SK-N-SH (cell line): Measurements from ENCODE around the gene HTR1E. TPM values are rescaled to one million over a fixed set of nuclear protein-coding genes. Genes with fewer than 3 reads are reported as not detected.

Experiments
- CTCF ChIA-PET: fragments of 300-600, 350-600 bp; formaldehyde crosslinking; extraction: SDS; loops from one replicate; lab custom pipeline; 2021; lab: Yijun Ruan, JAX
- POLR2A ChIA-PET: fragments of 350-600 bp; sonication (Branson Sonifier 250); formaldehyde crosslinking; extraction: SDS; loops from one replicate; lab custom pipeline; 2020; ENCODE audit warnings: antibody characterized with exemption, inconsistent platforms; lab: Yijun Ruan, JAX
- DNase-seq: peaks from one replicate; pipeline ENCODE4 v3.0.0; 2012
- H2AFZ ChIP-seq: fragments of 200-600 bp; sonication (generic); 2 replicates; pipeline ENCODE4 v1.8.1; 2016; ENCODE audit warnings: antibody characterized with exemption, mild to moderate bottlenecking, low read depth
- H3F3A ChIP-seq: fragments of 200-600 bp; sonication (generic); replicated peaks from 2 replicates; pipeline ENCODE3; 2016; ENCODE audit warnings: antibody characterized with exemption, mild to moderate bottlenecking; ENCODE audit not compliant: insufficient read depth
- H3K27ac ChIP-seq, 2 experiments: fragments of 200-500 bp in 1 of 2; fragments of 200-600 bp in 1 of 2; sonication (Bioruptor generic) in 1 of 2; sonication (generic), shearing (Covaris generic) in 1 of 2; 2 replicates each; pipeline versions ENCODE4 v1.5.1 to v1.6.1; 2014 to 2016; ENCODE audit warnings: low read depth in 2 of 2, inconsistent platforms in 1 of 2, low read length in 1 of 2, mild to moderate bottlenecking in 1 of 2, mixed read lengths in 1 of 2
- H3K27me3 ChIP-seq: fragments of 200-600 bp; sonication (generic), shearing (Covaris generic); 2 replicates; pipeline ENCODE4 v1.6.1; 2016; ENCODE audit warnings: mixed run types; ENCODE audit not compliant: insufficient read depth
- H3K36me3 ChIP-seq, 2 experiments: fragments of 200-500 bp in 1 of 2; fragments of 200-600 bp in 1 of 2; sonication (Bioruptor generic) in 1 of 2; sonication (generic) in 1 of 2; replicated peaks in 1 of 2; 2 replicates each; pipeline versions ENCODE3 to v1.5.1; 2014 to 2016; ENCODE audit warnings: low read length in 1 of 2, mild to moderate bottlenecking in 1 of 2; ENCODE audit not compliant: insufficient read depth in 2 of 2, control insufficient read depth in 1 of 2
- H3K4me1 ChIP-seq, 2 experiments: fragments of 200-500 bp in 1 of 2; fragments of 200-600 bp in 1 of 2; sonication (Bioruptor generic) in 1 of 2; sonication (generic), shearing (Covaris generic) in 1 of 2; 2 replicates each; pipeline versions ENCODE4 v1.5.1 to v1.6.1; 2014 to 2016; ENCODE audit warnings: low read depth in 1 of 2, low read length in 1 of 2, mixed run types in 1 of 2; ENCODE audit not compliant: insufficient read depth in 2 of 2, control insufficient read depth in 1 of 2
- H3K4me2 ChIP-seq: fragments of 200-600 bp; sonication (generic), shearing (Covaris generic); 2 replicates; pipeline ENCODE4 v1.6.1; 2017; ENCODE audit warnings: mixed run types
- H3K4me3 ChIP-seq, 2 experiments: fragments of 200-500 bp in 1 of 2; fragments of 200-600 bp in 1 of 2; sonication (Bioruptor generic) in 1 of 2; sonication (generic), shearing (Covaris generic) in 1 of 2; 2 replicates each; pipeline versions ENCODE4 v1.5.1 to v1.8.1; 2014 to 2016; ENCODE audit warnings: low read depth in 2 of 2, inconsistent platforms in 1 of 2, low read length in 1 of 2, mild to moderate bottlenecking in 1 of 2, mixed read lengths in 1 of 2, moderate library complexity in 1 of 2
- H3K79me2 ChIP-seq: fragments of 200-600 bp; sonication (generic); 2 replicates; pipeline ENCODE4 v1.8.1; 2017; ENCODE audit warnings: mild to moderate bottlenecking; ENCODE audit not compliant: insufficient read depth
- H3K9ac ChIP-seq: fragments of 200-600 bp; sonication (generic); 2 replicates; pipeline ENCODE4 v1.6.1; 2017; ENCODE audit warnings: mixed run types
- H3K9me2 ChIP-seq: fragments of 200-600 bp; sonication (generic); 2 replicates; pipeline ENCODE4 v1.6.1; 2017; ENCODE audit warnings: mixed run types
- H3K9me3 ChIP-seq: fragments of 200-600 bp; sonication (generic); 2 replicates; pipeline ENCODE4 v1.6.1; 2017; ENCODE audit warnings: mixed run types, mild to moderate bottlenecking, moderate library complexity
- H4K20me1 ChIP-seq: fragments of 200-600 bp; sonication (generic); 2 replicates; pipeline ENCODE4 v1.6.1; 2017; ENCODE audit warnings: mild to moderate bottlenecking, mixed run types; ENCODE audit not compliant: insufficient read depth
- CHD2 ChIP-seq: fragments of 150-350 bp; IDR thresholded peaks from 2 replicates; pipeline ENCODE4 v1.6.1; 2018; ENCODE audit warnings: low read length; ENCODE audit not compliant: partially characterized antibody
- FOXM1 ChIP-seq: IDR thresholded peaks from 2 replicates; pipeline ENCODE4 v1.4.0; 2012; ENCODE audit warnings: low read depth, mild to moderate bottlenecking
- GABPA ChIP-seq: IDR thresholded peaks from 2 replicates; pipeline ENCODE4 v1.4.0; 2012; ENCODE audit warnings: low read depth, mild to moderate bottlenecking
- IRF3 ChIP-seq: fragments of 150-350 bp; IDR thresholded peaks from 2 replicates; pipeline ENCODE4 v1.6.1; 2016; ENCODE audit warnings: mild to moderate bottlenecking, low read depth, low read length
- MAX ChIP-seq: IDR thresholded peaks from 2 replicates; pipeline ENCODE4 v1.4.0; 2012; ENCODE audit warnings: low read depth
- PBX3 ChIP-seq: IDR thresholded peaks from 2 replicates; pipeline ENCODE4; 2012
- POLR2AphosphoS5 ChIP-seq: IDR thresholded peaks from 2 replicates; pipeline ENCODE4 v1.6.1; 2012; ENCODE audit warnings: low read depth, low read length
- RFX5 ChIP-seq: IDR thresholded peaks from 2 replicates; pipeline ENCODE4 v1.6.1; 2012; ENCODE audit warnings: mild to moderate bottlenecking, improper control_type of control experiment, low read length
- SIN3A ChIP-seq: IDR thresholded peaks from 2 replicates; pipeline ENCODE4 v1.6.1; 2012; ENCODE audit warnings: low read depth, mild to moderate bottlenecking, low read length, moderate library complexity, borderline replicate concordance
- TCF12 ChIP-seq: IDR thresholded peaks from 2 replicates; pipeline ENCODE4 v1.4.0; 2012
- TEAD4 ChIP-seq: IDR thresholded peaks from 2 replicates; pipeline ENCODE4 v1.4.0; 2012; ENCODE audit warnings: mild to moderate bottlenecking, borderline replicate concordance; ENCODE audit not compliant: insufficient read depth
- USF2 ChIP-seq: fragments of 150-350 bp; IDR thresholded peaks from 2 replicates; pipeline ENCODE4 v1.6.1; 2017; ENCODE audit warnings: antibody characterized with exemption, low read length, low read depth, borderline replicate concordance
- ZBTB33 ChIP-seq: IDR thresholded peaks from 2 replicates; pipeline ENCODE4 v1.4.0; 2012; ENCODE audit warnings: low read depth, borderline replicate concordance
- WGBS: methylation state at CpG from one replicate; pipeline ENCODE4 v1.1.6; 2017; ENCODE audit warnings: low lambda C conversion rate; 5-methylcytosine and 5-hydroxymethylcytosine counted together
- polyA plus RNA-seq, 3 experiments: library from polyadenylated mRNA; depleted of rRNA; stranded (reverse); fragments of >200 nt; gene quantifications; 2 replicates each; pipeline ENCODE4 v1.2.3, GENCODE V29; 2012
- small RNA-seq, 7 experiments: library from RNA; depleted of rRNA; stranded (forward); fragments of <200 nt; gene quantifications; one replicate each; pipeline ENCODE3, GENCODE V24; 2012

The HTR1E gene
- polyA plus RNA-seq, 1 of the 3 experiments (the other 2 are of a cell fraction) = 0.02 TPM

- Histone ChIP-seq H4K20me1 (no peaks in the 10 kb centered on the region), H2AFZ (no peak overlapping the region), H3K27ac (no peak overlapping the region), H3K9me3 (no peaks in the 10 kb centered on the region), H3K4me2 (no peak overlapping the region), H3K9me2 (no peaks in the 10 kb centered on the region), H3F3A (no peaks in the 10 kb centered on the region), H3K79me2 (no peaks in the 10 kb centered on the region), H3K36me3 (no peaks in the 10 kb centered on the region), H3K9ac (no peak overlapping the region), H3K4me1 (peaks cover 0 to 6% of the 10 kb centered on the region in 2 experiments; a peak in 1 of 4 replicates), H3K4me3 (no peak overlapping the region), H3K27me3 (no peaks in the 10 kb centered on the region)
- no peak for DNase-seq
- POLR2A ChIA-PET = no interaction called here
- TF ChIP-seq IRF3 = no peak
- TF ChIP-seq USF2 = no peak
- TF ChIP-seq RFX5 = no peak
- no peak for TF ChIP-seq SIN3A
- no peak for TF ChIP-seq FOXM1
- TF ChIP-seq TEAD4 = no peak
- TF ChIP-seq MAX = no peak
- no peak for TF ChIP-seq ZBTB33
- no peak for TF ChIP-seq CHD2
- no peak for TF ChIP-seq PBX3
- no peak for TF ChIP-seq TCF12
- no peak for TF ChIP-seq POLR2AphosphoS5
- no peak for TF ChIP-seq GABPA
- WGBS = 51% methylated on average over 5 of the region's 5 CpGs
- CTCF ChIA-PET = interaction anchor here (0.6 to 3.0 kb wide), 4 partner anchors 12 to 329 kb away, joined by 3 to 17 read pairs (median 6); no protein-coding TSS in a partner anchor
Observed at GRCh38 chr6:87065117-87065516, 127.8 kb downstream of the HTR1E start.

Small RNA genes lying within 50 kb of the gene (small RNA-seq; reads per million reads assigned to genes)
- 0 reads per million in 7 experiments for gene AL157777.2
- 0 reads per million in 7 experiments for gene MTHFD2P2

Other genes starting within 250 kb of the HTR1E start
- 0.10 and 0.18 TPM in 2 replicates for gene CGA, start 157.6 kb downstream of the HTR1E start, polyA plus RNA-seq (2012; rRNA removed)
- 3.2 and 5.0 TPM in 2 replicates for gene ZNF292, start 218.0 kb downstream of the HTR1E start, polyA plus RNA-seq (2012; rRNA removed)